Measurements from ENCODE around the gene CAPN9.
"Not testable (repeated sequence)": the region's sequence is repeated elsewhere in the genome, so short reads cannot be mapped to it uniquely, and the experiment has no call there.

CAPN9 gene

GRCh38 chr1:230747127-230747730, at the start of gene CAPN9:
Gene CAPN9, plus strand, starts transcription at chr1:230747388. Its CDS starts 109 bp downstream, at chr1:230747497.
- TF ChIP-seq CTCF (IDR thresholded peaks at IDR 0.05) (no peak), ZFX (IDR thresholded peaks at IDR 0.05; ENCODE audit: borderline replicate concordance) (no peak)
- H3K27ac ChIP-seq = no peak within 1 kb of the TSS

GRCh38 chr1:230698130-230698529, 49.1 kb upstream of the CAPN9 start:
- TF ChIP-seq CTCF (IDR thresholded peaks at IDR 0.05) = no peak
- TF ChIP-seq ZFX (IDR thresholded peaks at IDR 0.05; ENCODE audit: borderline replicate concordance) = no peak
- H3K27ac ChIP-seq = no peak overlapping the region

GRCh38 chr1:230698964-230699363, 48.2 kb upstream of the CAPN9 start:
- not testable (repeated sequence) for H3K27ac ChIP-seq

GRCh38 chr1:230699716-230700115, 47.5 kb upstream of the CAPN9 start:
- no peak overlapping the region for H3K27ac ChIP-seq
- TF ChIP-seq ZFX (IDR thresholded peaks at IDR 0.05; ENCODE audit: borderline replicate concordance) = no peak
- no peak for TF ChIP-seq CTCF (IDR thresholded peaks at IDR 0.05)

GRCh38 chr1:230700132-230700531, 47.1 kb upstream of the CAPN9 start:
- no peak for TF ChIP-seq ZFX (IDR thresholded peaks at IDR 0.05; ENCODE audit: borderline replicate concordance)
- TF ChIP-seq CTCF (IDR thresholded peaks at IDR 0.05) = no peak

GRCh38 chr1:230701434-230701833, 45.8 kb upstream of the CAPN9 start:
- no peak for TF ChIP-seq CTCF (IDR thresholded peaks at IDR 0.05)
- H3K27ac ChIP-seq = no peak overlapping the region

More at GRCh38 chr1:230700132-230700531, 47.1 kb upstream of the CAPN9 start:
- H3K27ac ChIP-seq = no peak overlapping the region

GRCh38 chr1:230701895-230702768, 45.1 kb upstream of the CAPN9 start:
- no peak for TF ChIP-seq CTCF (IDR thresholded peaks at IDR 0.05)
- TF ChIP-seq ZFX (IDR thresholded peaks at IDR 0.05; ENCODE audit: borderline replicate concordance) = no peak

More at GRCh38 chr1:230701895-230702768, 45.1 kb upstream of the CAPN9 start:
- no peak overlapping the region for H3K27ac ChIP-seq

Data from 22Rv1 (cell line).